ENCODE results near the gene APOC4.

- TF ChIP-seq, protein P1, sequence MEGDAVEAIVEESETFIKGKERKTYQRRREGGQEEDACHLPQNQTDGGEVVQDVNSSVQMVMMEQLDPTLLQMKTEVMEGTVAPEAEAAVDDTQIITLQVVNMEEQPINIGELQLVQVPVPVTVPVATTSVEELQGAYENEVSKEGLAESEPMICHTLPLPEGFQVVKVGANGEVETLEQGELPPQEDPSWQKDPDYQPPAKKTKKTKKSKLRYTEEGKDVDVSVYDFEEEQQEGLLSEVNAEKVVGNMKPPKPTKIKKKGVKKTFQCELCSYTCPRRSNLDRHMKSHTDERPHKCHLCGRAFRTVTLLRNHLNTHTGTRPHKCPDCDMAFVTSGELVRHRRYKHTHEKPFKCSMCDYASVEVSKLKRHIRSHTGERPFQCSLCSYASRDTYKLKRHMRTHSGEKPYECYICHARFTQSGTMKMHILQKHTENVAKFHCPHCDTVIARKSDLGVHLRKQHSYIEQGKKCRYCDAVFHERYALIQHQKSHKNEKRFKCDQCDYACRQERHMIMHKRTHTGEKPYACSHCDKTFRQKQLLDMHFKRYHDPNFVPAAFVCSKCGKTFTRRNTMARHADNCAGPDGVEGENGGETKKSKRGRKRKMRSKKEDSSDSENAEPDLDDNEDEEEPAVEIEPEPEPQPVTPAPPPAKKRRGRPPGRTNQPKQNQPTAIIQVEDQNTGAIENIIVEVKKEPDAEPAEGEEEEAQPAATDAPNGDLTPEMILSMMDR (IDR thresholded peaks at IDR 0.05 in 4 of 5, conservative IDR thresholded peaks at IDR 0.05 in 1 of 5): no peak
- no peak for TF ChIP-seq POLR2A (IDR thresholded peaks at IDR 0.05)
These were observed 17.7 kb downstream of the APOC4 start for GRCh38 chr19:44959691-44960090.

Measured in gastrocnemius medialis (tissue), 4 donors.